GM12892 (cell line): Measurements from ENCODE around the gene IGSF21.

Experiments
- POLR2A ChIP-seq: IDR thresholded peaks from 2 replicates; pipeline ENCODE4 v1.6.1; 2011; ENCODE audit warnings: low read depth, low read length, control low read depth
- TAF1 ChIP-seq: IDR thresholded peaks from 2 replicates; pipeline ENCODE4 v1.6.1; 2011; ENCODE audit warnings: low read depth, mild to moderate bottlenecking, control low read depth, low read length, borderline replicate concordance

DNA sequence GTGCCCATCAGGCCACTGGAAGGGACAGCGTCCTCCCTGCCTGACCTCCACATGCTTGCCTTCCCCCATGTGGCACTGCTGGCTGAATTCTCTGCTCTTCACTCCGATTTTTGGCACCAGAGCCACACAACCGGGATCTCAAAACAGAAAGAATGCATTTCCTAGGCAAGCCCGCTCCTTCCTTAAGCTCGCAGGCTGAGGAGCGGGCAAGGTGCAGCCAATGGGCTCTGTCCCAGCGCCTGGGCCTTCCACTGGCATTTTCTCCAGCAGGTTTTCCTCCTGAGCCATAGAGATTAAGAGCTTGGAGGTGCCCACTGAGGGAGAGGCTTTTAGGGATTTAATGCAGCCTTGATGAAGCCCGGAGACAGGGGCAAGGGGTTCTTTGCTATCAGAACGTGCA lies 158.0 kb downstream of the IGSF21 start:
- TF ChIP-seq POLR2A (no peak), TAF1 (no peak)
